ENCODE results near the gene CACFD1. TPM values are rescaled to one million over a fixed set of nuclear protein-coding genes. Genes with fewer than 3 reads are reported as not detected.

Gene CACFD1
- polyA plus RNA-seq, 2 donors: 7.0 to 7.9 TPM

DNA sequence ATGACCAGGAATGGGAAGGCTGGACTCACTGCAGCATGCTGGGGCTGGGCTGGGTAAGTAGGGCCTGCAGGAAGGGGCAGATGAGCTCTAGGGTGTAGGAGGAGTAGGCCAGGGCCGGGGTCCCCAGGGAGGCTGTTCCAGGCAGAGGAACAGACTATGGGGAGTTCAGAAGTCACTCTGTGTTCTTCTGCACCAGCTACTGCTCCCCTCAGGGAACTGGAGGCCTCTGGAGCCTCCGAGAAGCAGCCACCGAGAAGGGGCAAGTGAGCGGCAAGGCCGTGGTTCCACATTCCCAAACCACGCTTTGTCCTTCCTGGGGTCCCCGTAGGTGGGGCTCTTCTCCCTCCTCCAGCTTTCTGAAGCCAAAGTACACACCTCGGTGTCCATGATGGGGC, 27.6 kb downstream of the CACFD1 start:
- 86 to 88% methylated on average over 8 of the region's 8 CpGs for WGBS, 2 donors
- H3K9me3 ChIP-seq (ENCODE audit: control insufficient read depth in 2 of 2, insufficient read depth in 1 of 2, low read depth in 1 of 2, low read length in 1 of 2): no peaks in the 10 kb centered on the region
- no peak overlapping the region for H3K27ac ChIP-seq (ENCODE audit: low read depth in 2 of 2, low read length in 1 of 2)
- no peaks in the 10 kb centered on the region for H3K36me3 ChIP-seq (ENCODE audit: control insufficient read depth in 2 of 2, insufficient read depth in 2 of 2, low read length in 1 of 2)
- no peaks in the 10 kb centered on the region for H3K4me1 ChIP-seq (ENCODE audit: control insufficient read depth in 2 of 2, insufficient read depth in 2 of 2, low read length in 1 of 2)
- H3K4me3 ChIP-seq (ENCODE audit: low read depth in 1 of 2, low read length in 2 of 2): no peak overlapping the region
- no peaks in the 10 kb centered on the region for H3K27me3 ChIP-seq (ENCODE audit: control insufficient read depth in 1 of 2, insufficient read depth in 2 of 2, low read length in 2 of 2)

DNA sequence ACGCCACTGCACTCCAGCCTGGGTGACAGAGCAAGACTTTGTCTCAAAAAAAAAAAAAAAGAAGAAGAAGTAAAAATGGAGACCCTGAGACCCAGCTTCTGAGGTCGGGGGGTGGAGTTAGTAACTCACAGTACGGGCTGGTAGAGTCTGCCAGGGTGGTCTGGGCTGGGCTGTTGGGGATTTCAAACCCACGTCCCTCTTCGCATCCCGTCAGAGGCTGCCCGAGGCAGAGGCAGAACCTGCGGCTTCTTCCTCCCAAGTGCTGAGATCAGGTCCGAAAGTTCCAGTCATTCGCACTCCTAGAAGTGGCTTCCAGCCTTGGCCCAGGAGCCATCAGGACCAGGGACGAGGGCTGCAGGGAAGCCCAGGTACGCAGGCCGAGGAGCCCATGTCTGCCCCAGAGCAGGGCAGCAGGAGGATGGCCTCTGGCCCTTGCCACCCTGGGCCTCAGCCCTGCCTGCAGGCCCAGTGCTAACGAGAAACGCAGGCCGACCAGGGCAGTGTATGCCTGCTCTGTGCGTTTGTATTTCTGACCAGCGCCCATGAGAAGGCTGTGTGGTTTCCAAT, 29.0 kb downstream of the CACFD1 start:
- 87% methylated on average over 17 to 18 of the region's 18 CpGs for WGBS, 2 donors
- H3K4me3 ChIP-seq (ENCODE audit: low read depth in 1 of 2, low read length in 2 of 2): no peak overlapping the region
- H3K9me3 ChIP-seq (ENCODE audit: control insufficient read depth in 2 of 2, insufficient read depth in 1 of 2, low read depth in 1 of 2, low read length in 1 of 2): no peaks in the 10 kb centered on the region
- no peaks in the 10 kb centered on the region for H3K36me3 ChIP-seq (ENCODE audit: control insufficient read depth in 2 of 2, insufficient read depth in 2 of 2, low read length in 1 of 2)
- no peak overlapping the region for H3K27ac ChIP-seq (ENCODE audit: low read depth in 2 of 2, low read length in 1 of 2)
- H3K4me1 ChIP-seq (ENCODE audit: control insufficient read depth in 2 of 2, insufficient read depth in 2 of 2, low read length in 1 of 2): peaks cover 0 to 3% of the 10 kb centered on the region in 2 donors
- H3K27me3 ChIP-seq (ENCODE audit: control insufficient read depth in 1 of 2, insufficient read depth in 2 of 2, low read length in 2 of 2): no peaks in the 10 kb centered on the region

DNA sequence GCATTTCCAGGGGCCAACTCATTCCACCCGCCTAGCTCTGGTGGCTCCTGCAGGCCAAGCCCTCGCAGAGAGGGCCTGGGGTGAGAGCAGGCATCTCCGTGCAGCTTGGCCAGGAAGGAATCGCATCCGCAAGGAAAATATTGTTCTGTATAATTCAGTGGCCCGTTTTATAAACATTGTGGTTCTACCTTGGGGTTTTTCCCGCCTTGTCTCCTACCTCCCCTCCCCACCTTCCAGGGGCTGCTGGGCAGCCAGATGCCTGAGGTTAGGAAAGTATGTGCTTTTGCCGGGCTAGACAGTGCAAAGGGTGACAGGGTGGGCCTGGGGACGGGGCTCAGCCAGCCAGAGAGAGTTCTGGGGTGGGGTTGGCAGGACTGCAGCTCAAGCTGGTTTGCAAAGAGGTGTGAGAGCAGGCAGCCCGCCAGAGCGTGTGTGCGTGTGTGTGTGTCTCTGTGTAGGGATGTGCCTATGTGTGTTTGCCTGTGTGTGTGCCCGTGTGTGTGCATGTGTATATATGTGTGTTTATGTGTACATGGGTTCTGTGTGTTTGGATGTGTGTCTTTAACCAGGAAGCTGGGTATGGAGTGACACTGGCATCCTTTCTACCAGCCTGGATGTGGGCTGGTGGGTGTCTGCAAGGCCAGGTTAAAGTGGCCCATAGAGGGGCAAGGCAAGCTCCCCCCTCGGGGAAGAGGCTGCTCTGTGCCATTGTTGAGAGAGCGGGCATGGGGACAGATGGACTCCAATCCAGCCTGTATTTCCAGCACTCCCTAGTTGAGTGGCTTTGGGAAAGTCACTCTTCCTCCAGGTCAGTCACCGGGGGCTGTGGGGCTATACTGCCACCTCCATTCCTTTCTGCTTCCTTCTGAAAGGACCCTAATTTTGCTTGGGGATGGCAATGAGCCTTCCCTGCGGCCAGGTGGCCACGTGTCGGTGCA, 29.7 kb downstream of the CACFD1 start:
- Histone ChIP-seq H3K27ac (ENCODE audit: low read depth in 2 of 2, low read length in 1 of 2) (no peak overlapping the region), H3K4me3 (ENCODE audit: low read depth in 1 of 2, low read length in 2 of 2) (no peak overlapping the region), H3K27me3 (ENCODE audit: control insufficient read depth in 1 of 2, insufficient read depth in 2 of 2, low read length in 2 of 2) (no peaks in the 10 kb centered on the region), H3K4me1 (ENCODE audit: control insufficient read depth in 2 of 2, insufficient read depth in 2 of 2, low read length in 1 of 2) (peaks cover 0 to 3% of the 10 kb centered on the region in 2 donors), H3K9me3 (ENCODE audit: control insufficient read depth in 2 of 2, insufficient read depth in 1 of 2, low read depth in 1 of 2, low read length in 1 of 2) (no peaks in the 10 kb centered on the region), H3K36me3 (ENCODE audit: control insufficient read depth in 2 of 2, insufficient read depth in 2 of 2, low read length in 1 of 2) (no peaks in the 10 kb centered on the region)
- WGBS, 2 donors: 81 to 82% methylated on average over 19 of the region's 19 CpGs

DNA sequence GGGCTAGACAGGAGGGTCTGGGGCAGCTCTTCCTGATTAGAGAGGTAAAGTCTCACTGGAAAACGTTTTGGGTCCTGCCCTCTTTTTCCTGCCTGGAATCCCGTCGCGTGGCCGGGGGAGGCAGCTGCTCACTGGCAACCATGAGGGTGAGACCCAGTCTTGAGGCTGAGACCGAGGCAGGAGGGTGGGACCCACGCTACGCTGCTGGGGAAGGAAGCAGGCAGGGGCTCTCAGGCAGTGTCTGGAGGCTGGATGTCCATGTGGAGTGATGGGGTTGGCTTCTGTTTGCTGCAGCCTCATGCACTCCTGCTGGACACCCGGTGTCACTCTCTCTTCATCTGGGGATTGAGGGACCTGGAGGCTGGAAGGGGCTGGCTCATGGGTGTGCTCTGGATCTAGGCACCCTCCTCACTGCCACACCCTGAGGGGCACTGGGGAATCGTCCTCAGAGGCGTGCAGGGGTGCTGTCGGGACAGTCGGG, 30.5 kb downstream of the CACFD1 start:
- no peak overlapping the region for H3K27ac ChIP-seq (ENCODE audit: low read depth in 2 of 2, low read length in 1 of 2)
- H3K27me3 ChIP-seq (ENCODE audit: control insufficient read depth in 1 of 2, insufficient read depth in 2 of 2, low read length in 2 of 2): no peaks in the 10 kb centered on the region
- peaks cover 0 to 3% of the 10 kb centered on the region in 2 donors for H3K4me1 ChIP-seq (ENCODE audit: control insufficient read depth in 2 of 2, insufficient read depth in 2 of 2, low read length in 1 of 2)
- 54 to 60% methylated on average over 13 of the region's 13 CpGs for WGBS, 2 donors
- H3K36me3 ChIP-seq (ENCODE audit: control insufficient read depth in 2 of 2, insufficient read depth in 2 of 2, low read length in 1 of 2): no peaks in the 10 kb centered on the region
- no peaks in the 10 kb centered on the region for H3K9me3 ChIP-seq (ENCODE audit: control insufficient read depth in 2 of 2, insufficient read depth in 1 of 2, low read depth in 1 of 2, low read length in 1 of 2)
- no peak overlapping the region for H3K4me3 ChIP-seq (ENCODE audit: low read depth in 1 of 2, low read length in 2 of 2)

DNA sequence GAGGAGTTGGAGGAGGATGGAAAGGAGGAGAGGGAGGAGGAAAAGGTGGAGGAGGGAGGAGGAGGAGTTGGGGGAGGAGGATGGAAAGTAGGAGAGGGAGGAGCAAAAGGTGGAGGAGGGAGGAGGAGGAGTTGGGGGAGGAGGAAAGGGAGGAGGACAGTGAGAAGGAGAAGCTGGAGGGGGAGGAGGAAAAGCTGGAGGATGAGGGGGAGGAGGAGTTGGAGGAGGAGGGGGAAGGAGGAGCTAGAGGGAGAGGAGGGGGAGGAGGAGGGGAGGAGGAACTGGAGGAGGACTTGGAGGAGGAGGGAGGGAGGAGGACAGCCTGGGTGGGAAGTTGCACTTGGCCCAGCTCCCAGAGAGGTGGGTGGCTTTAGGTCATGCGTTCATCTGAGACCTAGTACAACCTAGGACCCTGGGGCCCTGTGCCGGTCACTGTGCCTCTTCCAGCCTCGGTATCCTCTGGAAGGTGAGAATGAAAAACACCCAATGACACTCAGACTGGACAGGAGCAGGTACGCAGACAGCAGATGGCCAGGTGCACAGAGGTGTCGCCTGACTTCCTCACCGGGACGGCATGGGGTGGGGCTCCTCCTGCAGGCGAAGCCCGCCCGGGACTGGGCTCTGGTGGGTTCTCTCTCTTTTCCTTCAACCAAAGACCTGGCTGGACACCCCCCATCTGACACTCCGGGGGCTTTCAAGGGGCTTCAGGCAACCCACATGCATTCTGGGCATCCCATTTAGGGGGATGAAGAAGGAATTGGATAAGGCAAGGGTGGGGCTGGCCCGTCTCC, 31.3 kb downstream of the CACFD1 start:
- WGBS, 2 donors: 78 to 79% methylated on average over 12 of the region's 12 CpGs
- Histone ChIP-seq H3K4me3 (ENCODE audit: low read depth in 1 of 2, low read length in 2 of 2) (no peak overlapping the region), H3K36me3 (ENCODE audit: control insufficient read depth in 2 of 2, insufficient read depth in 2 of 2, low read length in 1 of 2) (no peaks in the 10 kb centered on the region), H3K9me3 (ENCODE audit: control insufficient read depth in 2 of 2, insufficient read depth in 1 of 2, low read depth in 1 of 2, low read length in 1 of 2) (no peaks in the 10 kb centered on the region), H3K27me3 (ENCODE audit: control insufficient read depth in 1 of 2, insufficient read depth in 2 of 2, low read length in 2 of 2) (no peaks in the 10 kb centered on the region), H3K27ac (ENCODE audit: low read depth in 2 of 2, low read length in 1 of 2) (no peak overlapping the region), H3K4me1 (ENCODE audit: control insufficient read depth in 2 of 2, insufficient read depth in 2 of 2, low read length in 1 of 2) (peaks cover 0 to 3% of the 10 kb centered on the region in 2 donors)

DNA sequence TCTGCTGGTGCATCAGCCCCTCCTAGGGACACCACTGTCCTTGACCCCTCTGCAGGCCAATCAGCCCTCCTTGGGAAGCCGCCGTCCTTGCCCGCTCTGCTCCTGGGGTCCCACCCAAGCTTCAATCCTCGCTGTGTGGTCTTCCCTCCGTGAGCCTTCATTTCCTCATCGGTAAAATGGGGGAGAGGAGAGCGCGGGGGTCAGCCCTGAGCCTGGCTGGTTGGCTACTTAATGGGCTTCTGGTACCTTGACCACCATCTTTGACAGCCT, 31.8 kb downstream of the CACFD1 start:
- no peak overlapping the region for H3K27ac ChIP-seq (ENCODE audit: low read depth in 2 of 2, low read length in 1 of 2)
- peaks cover 0 to 3% of the 10 kb centered on the region in 2 donors for H3K4me1 ChIP-seq (ENCODE audit: control insufficient read depth in 2 of 2, insufficient read depth in 2 of 2, low read length in 1 of 2)
- WGBS, 2 donors: 89 to 95% methylated on average over 8 of the region's 8 CpGs

DNA sequence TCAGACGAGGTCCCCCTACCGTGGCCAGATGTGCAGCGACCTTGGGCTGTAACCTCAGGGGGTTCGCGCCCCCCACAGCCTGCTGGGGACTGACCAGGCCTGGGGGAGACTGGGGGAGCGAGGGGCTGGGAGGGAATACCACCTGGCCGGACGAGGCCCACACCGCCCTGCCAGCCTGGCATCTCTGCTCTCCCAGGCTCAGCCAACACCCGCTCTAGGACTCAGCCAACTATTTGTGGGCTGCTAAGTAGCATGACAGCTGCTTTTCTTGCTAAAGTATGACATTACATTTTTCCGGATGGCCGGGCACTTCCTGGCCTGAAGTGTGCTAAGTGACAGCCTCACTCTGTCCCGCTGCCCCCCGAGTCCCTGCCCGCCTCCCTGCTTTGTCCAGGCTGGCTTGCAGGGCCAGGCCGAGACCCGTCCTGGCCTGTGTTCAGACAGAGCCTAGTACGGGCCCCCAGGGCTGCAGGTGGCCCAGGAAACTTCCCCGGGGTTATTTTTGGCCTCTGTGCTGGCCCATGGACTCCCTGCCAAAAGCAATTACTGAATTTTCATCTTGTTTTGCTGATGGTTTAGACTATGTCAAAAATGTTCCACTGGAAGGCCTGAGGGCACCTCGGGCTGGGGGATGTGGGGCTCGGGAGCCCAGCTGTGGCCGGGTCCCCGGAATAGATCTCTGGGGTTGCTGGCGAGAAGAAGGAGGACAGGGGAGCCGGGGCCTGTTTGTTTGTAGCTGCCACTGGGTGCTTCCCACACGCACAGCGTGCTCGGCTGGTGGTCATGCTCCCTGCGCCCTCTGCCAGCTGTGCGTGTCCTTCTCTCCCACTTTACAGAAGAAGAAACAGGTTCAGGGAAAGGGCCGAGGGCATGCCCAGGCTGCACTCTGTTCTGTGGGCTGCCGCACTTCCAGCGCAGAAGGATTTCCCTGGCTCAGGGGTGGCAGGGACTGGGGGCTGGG, 32.6 kb downstream of the CACFD1 start:
- Histone ChIP-seq H3K36me3 (ENCODE audit: control insufficient read depth in 2 of 2, insufficient read depth in 2 of 2, low read length in 1 of 2) (no peaks in the 10 kb centered on the region), H3K9me3 (ENCODE audit: control insufficient read depth in 2 of 2, insufficient read depth in 1 of 2, low read depth in 1 of 2, low read length in 1 of 2) (no peaks in the 10 kb centered on the region), H3K27ac (ENCODE audit: low read depth in 2 of 2, low read length in 1 of 2) (no peak overlapping the region), H3K4me1 (ENCODE audit: control insufficient read depth in 2 of 2, insufficient read depth in 2 of 2, low read length in 1 of 2) (peaks cover 0 to 4% of the 10 kb centered on the region in 2 donors), H3K4me3 (ENCODE audit: low read depth in 1 of 2, low read length in 2 of 2) (no peak overlapping the region), H3K27me3 (ENCODE audit: control insufficient read depth in 1 of 2, insufficient read depth in 2 of 2, low read length in 2 of 2) (no peaks in the 10 kb centered on the region)
- WGBS, 2 donors: 42 to 50% methylated on average over 33 of the region's 33 CpGs

More for the DNA sequence above, 31.8 kb downstream of the CACFD1 start:
- Histone ChIP-seq H3K4me3 (ENCODE audit: low read depth in 1 of 2, low read length in 2 of 2) (no peak overlapping the region), H3K9me3 (ENCODE audit: control insufficient read depth in 2 of 2, insufficient read depth in 1 of 2, low read depth in 1 of 2, low read length in 1 of 2) (no peaks in the 10 kb centered on the region), H3K36me3 (ENCODE audit: control insufficient read depth in 2 of 2, insufficient read depth in 2 of 2, low read length in 1 of 2) (no peaks in the 10 kb centered on the region), H3K27me3 (ENCODE audit: control insufficient read depth in 1 of 2, insufficient read depth in 2 of 2, low read length in 2 of 2) (no peaks in the 10 kb centered on the region)

DNA sequence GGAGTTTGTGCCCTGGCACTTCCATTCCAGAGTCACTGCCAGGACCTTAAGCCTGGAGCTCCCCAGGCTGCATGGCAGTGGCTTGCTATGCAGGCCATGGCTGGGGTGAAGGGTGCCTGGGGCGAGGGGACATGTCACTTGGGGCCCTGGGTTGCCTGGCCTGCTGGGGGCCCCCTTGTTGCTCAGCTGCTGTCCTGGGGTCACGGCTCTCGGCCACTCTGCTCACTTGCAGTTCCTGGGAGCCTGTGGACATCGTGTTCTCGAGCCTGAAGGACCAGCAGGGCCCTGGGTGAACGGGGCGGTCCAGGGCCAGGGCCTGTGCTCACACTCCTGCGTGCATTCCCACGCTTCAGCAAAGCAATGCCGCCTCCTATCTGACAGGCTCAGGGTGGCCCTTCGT, 33.6 kb downstream of the CACFD1 start:
- H3K36me3 ChIP-seq (ENCODE audit: control insufficient read depth in 2 of 2, insufficient read depth in 2 of 2, low read length in 1 of 2): no peaks in the 10 kb centered on the region
- WGBS, 2 donors: 86 to 89% methylated on average over 11 of the region's 11 CpGs
- H3K27me3 ChIP-seq (ENCODE audit: control insufficient read depth in 1 of 2, insufficient read depth in 2 of 2, low read length in 2 of 2): no peaks in the 10 kb centered on the region
- no peak overlapping the region for H3K4me3 ChIP-seq (ENCODE audit: low read depth in 1 of 2, low read length in 2 of 2)
- H3K27ac ChIP-seq (ENCODE audit: low read depth in 2 of 2, low read length in 1 of 2): no peak overlapping the region
- H3K9me3 ChIP-seq (ENCODE audit: control insufficient read depth in 2 of 2, insufficient read depth in 1 of 2, low read depth in 1 of 2, low read length in 1 of 2): no peaks in the 10 kb centered on the region
- H3K4me1 ChIP-seq (ENCODE audit: control insufficient read depth in 2 of 2, insufficient read depth in 2 of 2, low read length in 1 of 2): peaks cover 0 to 10% of the 10 kb centered on the region in 2 donors

All from esophagus (tissue), 2 donors.